Transverse colon (tissue), 4 donors: ENCODE results near the gene GLRA3. TPM values are rescaled to one million over a fixed set of nuclear protein-coding genes. Genes with fewer than 3 reads are reported as not detected.
"Not testable (repeated sequence)": the region's sequence is repeated elsewhere in the genome, so short reads cannot be mapped to it uniquely, and the experiment has no call there.

Experiments
- DNase-seq: peaks from one replicate; pipeline ENCODE4 v3.0.0-alpha.2; 2019
- H3K27ac ChIP-seq, 4 donors: fragments of 200-600 bp; sonication (generic); 2 replicates each; pipeline ENCODE4 v1.5.1; 2016 to 2018; ENCODE audit warnings: inconsistent platforms in 4 of 4
- H3K27me3 ChIP-seq: fragments of 200-600 bp; sonication (generic); 2 replicates; pipeline ENCODE4 v1.5.1; 2017; ENCODE audit warnings: inconsistent platforms
- H3K36me3 ChIP-seq, 4 donors: fragments of 200-600 bp; sonication (generic); 2 replicates each; pipeline ENCODE4 v1.5.1; 2017 to 2019; ENCODE audit warnings: inconsistent platforms in 4 of 4
- H3K4me1 ChIP-seq, 4 donors: fragments of 200-600 bp; sonication (generic); 2 replicates each; pipeline ENCODE4 v1.5.1; 2017 to 2020; ENCODE audit warnings: inconsistent platforms in 4 of 4
- H3K4me3 ChIP-seq, 4 donors: fragments of 200-600 bp; sonication (generic); 1 replicate in 1 of 4; 2 replicates in 3 of 4; pipeline versions ENCODE4 v1.5.1 to v1.6.1; 2017 to 2019; ENCODE audit warnings: inconsistent platforms in 4 of 4
- H3K9me3 ChIP-seq, 2 donors: fragments of 200-600 bp; sonication (generic); 2 replicates each; pipeline ENCODE4 v1.5.1; 2017 to 2019; ENCODE audit warnings: inconsistent platforms in 2 of 2
- EP300 ChIP-seq: sonication (generic); formaldehyde crosslinking; IDR thresholded peaks from one replicate; pipeline ENCODE4 v1.6.1; 2017; ENCODE audit warnings: antibody characterized with exemption, low read depth
- POLR2A ChIP-seq: fragments of 450-650 bp; IDR thresholded peaks from one replicate; pipeline ENCODE4 v1.6.1; 2016; ENCODE audit warnings: antibody characterized with exemption, mild to moderate bottlenecking, moderate library complexity
- POLR2AphosphoS5 ChIP-seq, 3 donors: sonication (generic); formaldehyde crosslinking; IDR thresholded peaks; one replicate each; pipeline ENCODE4 v1.6.1; 2016; ENCODE audit warnings: antibody characterized with exemption in 3 of 3
- WGBS, 2 donors: methylation state at CpG; one replicate each; pipeline ENCODE4 v1.1.5; 2018; ENCODE audit warnings: low coverage in 1 of 2; 5-methylcytosine and 5-hydroxymethylcytosine counted together
- in situ Hi-C, 4 donors: fragments of 200-750 bp; cut with MboI; loops; one replicate each; pipeline versions ENCODE4 v1.15.0 to v1.15.1; 2017; ENCODE audit warnings: low sequenced_read_pairs in 3 of 4, low pct_ligation_motif_present in 1 of 4, low pct_unique_long_range_greater_than_20kb in 1 of 4
- intact Hi-C: fragments of 100-400 bp; cut with DNase I; formaldehyde crosslinking; loops from one replicate; pipeline ENCODE4 v1.15.1; 2023; ENCODE audit warnings: low total_unique reads
- total RNA-seq, 4 donors: library from RNA; depleted of rRNA; stranded (reverse); fragments of >200 nt; gene quantifications; one replicate each; pipeline ENCODE4 v1.1.0, GENCODE V29; 2016
- TF ChIP-seq, protein P1 (sequence below), 5 experiments: fragments of 200-600 bp in 3 of 5; fragments of 450-650 bp in 2 of 5; sonication (generic) in 3 of 5; IDR thresholded peaks; 1 replicate in 2 of 5; 2 replicates in 3 of 5; pipeline ENCODE4 v1.5.1; 2016 to 2017; ENCODE audit warnings: antibody characterized with exemption in 5 of 5, inconsistent platforms in 3 of 5, mild to moderate bottlenecking in 2 of 5, moderate library complexity in 1 of 5

GLRA3 gene
- total RNA-seq, 4 donors from 2014 or later: not detected

DNA sequence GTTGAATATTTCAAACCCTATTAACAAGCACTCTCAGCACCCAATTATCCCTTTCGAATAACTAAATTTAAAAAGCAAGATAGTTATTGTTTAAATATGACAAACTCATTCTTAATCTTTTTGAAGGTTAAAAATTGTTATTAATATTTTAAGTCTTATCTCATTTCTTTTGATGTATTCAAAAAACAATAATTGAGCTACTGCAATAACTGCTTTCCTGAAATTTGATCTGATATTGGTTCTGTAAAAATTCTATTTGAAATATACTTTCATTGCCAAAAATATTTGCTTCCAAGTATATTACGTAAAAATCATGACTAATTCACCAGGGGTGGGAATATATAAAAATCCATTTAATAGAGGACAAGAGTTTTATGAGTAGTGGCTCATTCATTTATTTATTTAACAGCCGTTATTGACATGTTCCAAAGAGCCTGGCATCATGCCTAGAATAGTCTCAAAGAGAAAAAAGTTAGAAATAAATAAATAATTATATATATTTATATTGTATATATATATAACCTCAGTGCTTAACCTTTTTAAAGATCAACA lies 34.4 kb downstream of the GLRA3 start:
- no peak overlapping the region for H3K4me3 ChIP-seq
- no peaks in the 10 kb centered on the region for H3K36me3 ChIP-seq
- TF ChIP-seq, protein P1, sequence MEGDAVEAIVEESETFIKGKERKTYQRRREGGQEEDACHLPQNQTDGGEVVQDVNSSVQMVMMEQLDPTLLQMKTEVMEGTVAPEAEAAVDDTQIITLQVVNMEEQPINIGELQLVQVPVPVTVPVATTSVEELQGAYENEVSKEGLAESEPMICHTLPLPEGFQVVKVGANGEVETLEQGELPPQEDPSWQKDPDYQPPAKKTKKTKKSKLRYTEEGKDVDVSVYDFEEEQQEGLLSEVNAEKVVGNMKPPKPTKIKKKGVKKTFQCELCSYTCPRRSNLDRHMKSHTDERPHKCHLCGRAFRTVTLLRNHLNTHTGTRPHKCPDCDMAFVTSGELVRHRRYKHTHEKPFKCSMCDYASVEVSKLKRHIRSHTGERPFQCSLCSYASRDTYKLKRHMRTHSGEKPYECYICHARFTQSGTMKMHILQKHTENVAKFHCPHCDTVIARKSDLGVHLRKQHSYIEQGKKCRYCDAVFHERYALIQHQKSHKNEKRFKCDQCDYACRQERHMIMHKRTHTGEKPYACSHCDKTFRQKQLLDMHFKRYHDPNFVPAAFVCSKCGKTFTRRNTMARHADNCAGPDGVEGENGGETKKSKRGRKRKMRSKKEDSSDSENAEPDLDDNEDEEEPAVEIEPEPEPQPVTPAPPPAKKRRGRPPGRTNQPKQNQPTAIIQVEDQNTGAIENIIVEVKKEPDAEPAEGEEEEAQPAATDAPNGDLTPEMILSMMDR (IDR thresholded peaks at IDR 0.05): no peak
- TF ChIP-seq POLR2A (no peak), POLR2AphosphoS5 (IDR thresholded peaks at IDR 0.05) (no peak), EP300 (no peak)
- no peaks in the 10 kb centered on the region for H3K27me3 ChIP-seq
- H3K27ac ChIP-seq: no peak overlapping the region
- no peaks in the 10 kb centered on the region for H3K4me1 ChIP-seq
- 45 to 49% methylated on average over 3 of the region's 3 CpGs for WGBS, 2 donors
- intact Hi-C loops: no loop called here
- DNase-seq: no peak
- H3K9me3 ChIP-seq: no peaks in the 10 kb centered on the region
- in situ Hi-C loops: no loop called here

DNA sequence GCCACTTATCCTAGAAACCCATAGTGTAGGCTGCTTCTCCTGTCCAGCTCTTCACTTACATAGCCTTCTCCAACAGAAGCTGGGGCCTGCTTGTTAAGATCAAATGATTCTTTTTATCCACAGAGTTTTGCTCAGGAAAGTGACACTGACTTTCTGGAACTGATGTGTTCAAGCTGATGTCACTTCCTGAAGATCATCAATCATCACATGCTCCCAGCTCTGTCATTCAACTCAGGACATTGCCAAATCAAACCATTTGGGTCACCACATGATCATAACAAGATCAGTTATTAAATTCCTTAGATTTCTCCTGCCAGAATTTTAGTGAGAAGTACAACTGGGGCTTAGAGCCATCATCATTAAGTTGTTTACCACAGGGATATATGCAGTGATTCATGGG lies 39.4 kb downstream of the GLRA3 start:
- intact Hi-C loops: no loop called here
- in situ Hi-C loops: no loop called here
- no peaks in the 10 kb centered on the region for H3K36me3 ChIP-seq

DNA sequence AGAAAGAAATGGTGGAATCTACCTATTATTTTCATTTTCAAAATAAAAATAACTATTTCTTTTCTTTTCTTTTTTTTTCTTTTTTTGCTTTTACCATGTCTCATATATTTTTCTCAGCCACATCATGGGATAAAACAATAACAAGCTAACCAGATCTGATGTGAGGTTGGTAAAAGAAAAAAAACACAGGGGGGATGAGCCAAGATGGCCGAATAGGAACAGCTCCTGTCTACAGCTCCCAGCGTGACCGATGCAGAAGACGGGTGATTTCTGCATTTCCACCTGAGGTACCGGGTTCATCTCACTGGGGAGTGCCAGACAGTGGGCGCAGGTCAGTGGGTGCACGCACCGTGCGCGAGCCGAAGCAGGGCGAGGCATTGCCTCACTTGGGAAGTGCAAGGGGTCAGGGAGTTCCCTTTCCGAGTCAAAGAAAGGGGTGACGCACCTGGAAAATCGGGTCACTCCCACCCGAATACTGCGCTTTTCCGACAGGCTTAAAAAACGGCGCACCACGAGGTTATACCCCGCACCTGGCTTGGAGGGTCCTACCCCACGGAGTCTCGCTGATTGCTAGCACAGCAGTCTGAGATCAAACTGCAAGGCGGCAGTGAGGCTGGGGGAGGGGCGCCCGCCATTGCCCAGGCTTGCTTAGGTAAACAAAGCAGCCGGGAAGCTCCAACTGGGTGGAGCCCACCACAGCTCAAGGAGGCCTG lies 50.6 kb downstream of the GLRA3 start:
- intact Hi-C loops, H3K27me3 ChIP-seq, H3K4me3 ChIP-seq, H3K9me3 ChIP-seq, H3K36me3 ChIP-seq, DNase-seq, in situ Hi-C loops, H3K4me1 ChIP-seq, H3K27ac ChIP-seq: not testable (repeated sequence)
- 76 to 89% methylated on average over 3 to 24 of the region's 28 CpGs for WGBS, 2 donors

More for the DNA sequence above, 39.4 kb downstream of the GLRA3 start:
- TF ChIP-seq POLR2A: no peak
- no peak for TF ChIP-seq POLR2AphosphoS5 (IDR thresholded peaks at IDR 0.05)
- TF ChIP-seq, protein P1 (IDR thresholded peaks at IDR 0.05): no peak
- no peak for TF ChIP-seq EP300
- Histone ChIP-seq H3K27ac (no peak overlapping the region), H3K9me3 (no peaks in the 10 kb centered on the region), H3K4me3 (no peak overlapping the region), H3K4me1 (no peaks in the 10 kb centered on the region), H3K27me3 (no peaks in the 10 kb centered on the region)
- no peak for DNase-seq

DNA sequence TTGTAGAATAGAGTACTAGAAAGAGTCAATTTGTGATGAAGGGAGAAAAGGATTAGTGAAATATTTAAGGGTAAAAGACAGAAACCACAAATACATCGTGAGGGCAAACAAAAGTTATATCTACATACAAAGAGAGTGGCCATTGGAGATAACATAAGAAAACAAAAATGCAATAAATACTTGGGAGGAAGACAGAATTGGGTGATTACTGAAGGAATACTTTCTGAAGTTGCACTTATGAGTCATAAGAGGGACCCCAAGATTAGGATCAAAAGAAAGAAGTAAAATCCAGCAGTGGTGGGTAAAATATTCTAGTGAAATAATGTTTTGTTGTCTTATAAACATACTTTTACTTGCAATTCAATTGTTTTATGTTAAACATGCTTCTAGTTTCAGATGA lies 53.7 kb downstream of the GLRA3 start:
- H3K36me3 ChIP-seq: no peaks in the 10 kb centered on the region
- 0 to 13% methylated on average over 1 of the region's 1 CpG for WGBS, 2 donors
- TF ChIP-seq POLR2A (no peak), POLR2AphosphoS5 (IDR thresholded peaks at IDR 0.05) (no peak), EP300 (no peak)
- TF ChIP-seq, protein P1 (IDR thresholded peaks at IDR 0.05): no peak

More for the DNA sequence above, 53.7 kb downstream of the GLRA3 start:
- H3K9me3 ChIP-seq: no peaks in the 10 kb centered on the region
- no peak overlapping the region for H3K27ac ChIP-seq
- intact Hi-C loops: no loop called here
- in situ Hi-C loops: no loop called here
- no peaks in the 10 kb centered on the region for H3K4me1 ChIP-seq
- H3K27me3 ChIP-seq: no peaks in the 10 kb centered on the region
- H3K4me3 ChIP-seq: no peak overlapping the region
- no peak for DNase-seq
